Measurements from ENCODE around the gene ABLIM1. TPM values are rescaled to one million over a fixed set of nuclear protein-coding genes. Genes with fewer than 3 reads are reported as not detected.

Gene ABLIM1
- total RNA-seq, 1 experiment from 2014 or later = 79.3 TPM

DNA sequence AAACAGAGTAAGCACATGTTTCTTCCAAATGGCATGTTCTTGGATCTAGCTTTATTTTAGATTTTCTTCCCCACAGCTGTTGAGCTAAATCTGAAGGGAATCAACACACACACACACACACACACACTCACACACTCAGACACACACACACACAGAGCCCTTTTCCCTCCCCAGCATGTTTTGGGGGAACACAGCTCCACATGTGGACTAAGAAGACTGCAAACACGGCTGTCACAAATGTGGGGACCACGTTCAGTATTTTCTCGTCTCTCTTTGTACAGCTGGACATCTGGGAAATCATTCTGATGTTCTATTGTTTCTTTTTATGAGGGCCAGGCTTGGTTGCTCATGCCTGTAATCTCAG, 116.3 kb downstream of the ABLIM1 start:
- CTCF ChIA-PET = no interaction called here
- Mint-ChIP-seq H3K9me3 (ENCODE audit: unreplicated experiment) (no peaks in the 10 kb centered on the region), H3K27ac (ENCODE audit: unreplicated experiment) (no peak overlapping the region), H3K27me3 (ENCODE audit: insufficient read depth, unreplicated experiment) (no peaks in the 10 kb centered on the region), H3K36me3 (ENCODE audit: insufficient read depth, unreplicated experiment) (peaks cover 16% of the 10 kb centered on the region), H3K4me3 (ENCODE audit: unreplicated experiment) (no peak overlapping the region), H3K4me1 (ENCODE audit: low read depth, unreplicated experiment) (no peaks in the 10 kb centered on the region)
- POLR2A ChIA-PET = no interaction called here
- TF ChIP-seq, protein P1, sequence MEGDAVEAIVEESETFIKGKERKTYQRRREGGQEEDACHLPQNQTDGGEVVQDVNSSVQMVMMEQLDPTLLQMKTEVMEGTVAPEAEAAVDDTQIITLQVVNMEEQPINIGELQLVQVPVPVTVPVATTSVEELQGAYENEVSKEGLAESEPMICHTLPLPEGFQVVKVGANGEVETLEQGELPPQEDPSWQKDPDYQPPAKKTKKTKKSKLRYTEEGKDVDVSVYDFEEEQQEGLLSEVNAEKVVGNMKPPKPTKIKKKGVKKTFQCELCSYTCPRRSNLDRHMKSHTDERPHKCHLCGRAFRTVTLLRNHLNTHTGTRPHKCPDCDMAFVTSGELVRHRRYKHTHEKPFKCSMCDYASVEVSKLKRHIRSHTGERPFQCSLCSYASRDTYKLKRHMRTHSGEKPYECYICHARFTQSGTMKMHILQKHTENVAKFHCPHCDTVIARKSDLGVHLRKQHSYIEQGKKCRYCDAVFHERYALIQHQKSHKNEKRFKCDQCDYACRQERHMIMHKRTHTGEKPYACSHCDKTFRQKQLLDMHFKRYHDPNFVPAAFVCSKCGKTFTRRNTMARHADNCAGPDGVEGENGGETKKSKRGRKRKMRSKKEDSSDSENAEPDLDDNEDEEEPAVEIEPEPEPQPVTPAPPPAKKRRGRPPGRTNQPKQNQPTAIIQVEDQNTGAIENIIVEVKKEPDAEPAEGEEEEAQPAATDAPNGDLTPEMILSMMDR (IDR thresholded peaks at IDR 0.05; ENCODE audit: insufficient read depth in 1 of 2, low read depth in 1 of 2, low read length in 1 of 2, severe bottlenecking in 1 of 2, unreplicated experiment in 1 of 2) = no peak
- Histone ChIP-seq H3K36me3 (ENCODE audit: control insufficient read depth, insufficient read depth, low read length) (no peaks in the 10 kb centered on the region), H3K4me3 (ENCODE audit: low read depth, low read length) (no peak overlapping the region), H3K27me3 (replicated peaks; ENCODE audit: control insufficient read depth, insufficient read depth, low read length) (no peaks in the 10 kb centered on the region), H3K9me3 (no peaks in the 10 kb centered on the region), H3K4me1 (no peaks in the 10 kb centered on the region)
- BruUV-seq (replicated peaks) = no TSS peak
- intact Hi-C loops (cut with micrococcal nuclease; ENCODE audit: unreplicated experiment) = no loop called here
- no peak for DNase-seq

DNA sequence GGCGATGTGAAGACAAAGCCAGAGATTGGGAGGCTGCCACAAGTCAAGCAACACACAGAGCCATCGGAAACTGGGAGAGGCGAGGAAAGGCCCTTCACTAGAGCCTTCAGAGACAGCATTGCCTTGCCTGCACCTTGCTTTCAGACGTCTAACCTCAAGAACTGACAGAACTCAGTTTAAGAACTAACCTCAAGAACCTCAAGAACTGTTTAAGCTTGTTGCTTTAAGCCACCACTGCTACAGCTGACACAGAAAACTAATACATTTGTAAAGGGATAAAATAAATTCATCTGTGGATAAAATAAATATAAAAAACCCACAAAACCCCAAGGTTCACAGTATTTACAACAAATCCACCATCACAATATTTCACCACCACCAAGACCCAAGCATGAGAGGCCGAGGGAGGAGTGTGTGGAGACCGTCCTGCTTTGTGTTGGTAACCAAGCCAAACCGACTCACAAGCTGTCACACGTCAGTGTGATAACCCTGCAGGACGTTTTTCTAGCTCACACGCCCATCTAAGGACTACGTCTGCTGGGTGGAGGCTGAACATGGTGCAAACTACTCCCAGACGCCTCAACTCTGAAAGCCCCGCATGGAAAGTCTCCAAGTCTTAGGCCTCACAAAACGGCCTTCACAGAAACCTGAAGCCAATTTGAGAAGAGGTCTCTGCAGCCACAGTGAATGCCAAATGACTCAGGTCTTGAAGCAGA, 116.8 kb downstream of the ABLIM1 start:
- H3K27me3 Mint-ChIP-seq (ENCODE audit: insufficient read depth, unreplicated experiment) = no peaks in the 10 kb centered on the region
- H3K9me3 ChIP-seq = no peaks in the 10 kb centered on the region
- TF ChIP-seq, protein P1 (IDR thresholded peaks at IDR 0.05; ENCODE audit: insufficient read depth in 1 of 2, low read depth in 1 of 2, low read length in 1 of 2, severe bottlenecking in 1 of 2, unreplicated experiment in 1 of 2) = no peak
- no peaks in the 10 kb centered on the region for H3K9me3 Mint-ChIP-seq (ENCODE audit: unreplicated experiment)
- H3K27ac Mint-ChIP-seq (ENCODE audit: unreplicated experiment) = no peak overlapping the region
- CTCF ChIA-PET = no interaction called here
- no TSS peak for BruUV-seq (replicated peaks)
- H3K27me3 ChIP-seq (replicated peaks; ENCODE audit: control insufficient read depth, insufficient read depth, low read length) = no peaks in the 10 kb centered on the region
- intact Hi-C loops (cut with micrococcal nuclease; ENCODE audit: unreplicated experiment) = no loop called here
- H3K4me3 Mint-ChIP-seq (ENCODE audit: unreplicated experiment) = no peak overlapping the region
- no peak overlapping the region for H3K4me3 ChIP-seq (ENCODE audit: low read depth, low read length)
- no peaks in the 10 kb centered on the region for H3K36me3 ChIP-seq (ENCODE audit: control insufficient read depth, insufficient read depth, low read length)
- no peaks in the 10 kb centered on the region for H3K4me1 ChIP-seq
- H3K4me1 Mint-ChIP-seq (ENCODE audit: low read depth, unreplicated experiment) = no peaks in the 10 kb centered on the region
- H3K36me3 Mint-ChIP-seq (ENCODE audit: insufficient read depth, unreplicated experiment) = peaks cover 16% of the 10 kb centered on the region
- DNase-seq = no peak
- POLR2A ChIA-PET = no interaction called here

DNA sequence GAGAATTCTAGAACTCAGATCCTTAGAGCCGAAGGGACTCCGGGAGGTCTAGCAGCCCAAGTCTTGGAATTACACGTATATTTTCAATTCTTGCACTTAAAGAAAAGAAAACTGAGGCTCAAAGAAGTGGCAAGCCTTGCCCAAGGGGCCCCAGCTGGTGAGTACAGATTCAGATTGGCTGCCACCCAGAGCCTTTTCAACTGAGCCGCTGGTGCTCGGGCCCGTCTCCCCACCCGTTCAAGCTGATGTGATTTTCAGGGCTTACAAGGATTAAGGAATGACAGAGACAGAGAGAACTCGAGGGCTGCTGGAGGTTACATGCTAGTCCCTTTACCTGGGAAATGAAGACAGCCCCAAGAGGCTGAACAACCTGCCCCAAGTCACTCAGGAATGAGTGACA, 117.8 kb downstream of the ABLIM1 start:
- peaks cover 15% of the 10 kb centered on the region for H3K36me3 Mint-ChIP-seq (ENCODE audit: insufficient read depth, unreplicated experiment)
- no TSS peak for BruUV-seq (replicated peaks)
- ChIA-PET POLR2A (no interaction called here), CTCF (interaction anchor here (0.9 kb wide), 1 partner anchor 69 kb away, joined by 3 read pairs; no protein-coding TSS in a partner anchor)
- no peak overlapping the region for H3K4me3 Mint-ChIP-seq (ENCODE audit: unreplicated experiment)
- intact Hi-C loops (cut with micrococcal nuclease; ENCODE audit: unreplicated experiment) = no loop called here
- Histone ChIP-seq H3K9me3 (no peaks in the 10 kb centered on the region), H3K36me3 (ENCODE audit: control insufficient read depth, insufficient read depth, low read length) (no peaks in the 10 kb centered on the region), H3K4me3 (ENCODE audit: low read depth, low read length) (no peak overlapping the region), H3K4me1 (no peaks in the 10 kb centered on the region), H3K27me3 (replicated peaks; ENCODE audit: control insufficient read depth, insufficient read depth, low read length) (no peaks in the 10 kb centered on the region)
- TF ChIP-seq, protein P1 (IDR thresholded peaks at IDR 0.05; ENCODE audit: insufficient read depth in 1 of 2, low read depth in 1 of 2, low read length in 1 of 2, severe bottlenecking in 1 of 2, unreplicated experiment in 1 of 2) = no peak
- no peak for DNase-seq
- no peaks in the 10 kb centered on the region for H3K9me3 Mint-ChIP-seq (ENCODE audit: unreplicated experiment)
- H3K27ac Mint-ChIP-seq (ENCODE audit: unreplicated experiment) = no peak overlapping the region
- no peaks in the 10 kb centered on the region for H3K4me1 Mint-ChIP-seq (ENCODE audit: low read depth, unreplicated experiment)
- H3K27me3 Mint-ChIP-seq (ENCODE audit: insufficient read depth, unreplicated experiment) = no peaks in the 10 kb centered on the region
